Skin epidermis (tissue), 12 donors: Measurements from ENCODE around the gene ZSCAN5A.
"Not testable (repeated sequence)": the region's sequence is repeated elsewhere in the genome, so short reads cannot be mapped to it uniquely, and the experiment has no call there.

ENCODE experiments used
- H3K27ac ChIP-seq, 21 experiments: fragments of 200-600 bp; sonication (generic) in 11 of 21; one replicate each; pipeline ENCODE4 v1.5.0; 2020; ENCODE audit warnings: mild to moderate bottlenecking in 3 of 21, inconsistent platforms in 2 of 21, moderate library complexity in 2 of 21
- H3K4me3 ChIP-seq, 7 experiments: fragments of 200-600 bp; sonication (generic) in 2 of 7; one replicate each; pipeline ENCODE4 v1.5.0; 2020; ENCODE audit warnings: inconsistent platforms in 2 of 7, mild to moderate bottlenecking in 2 of 7, moderate library complexity in 1 of 7

ZSCAN5A gene

DNA sequence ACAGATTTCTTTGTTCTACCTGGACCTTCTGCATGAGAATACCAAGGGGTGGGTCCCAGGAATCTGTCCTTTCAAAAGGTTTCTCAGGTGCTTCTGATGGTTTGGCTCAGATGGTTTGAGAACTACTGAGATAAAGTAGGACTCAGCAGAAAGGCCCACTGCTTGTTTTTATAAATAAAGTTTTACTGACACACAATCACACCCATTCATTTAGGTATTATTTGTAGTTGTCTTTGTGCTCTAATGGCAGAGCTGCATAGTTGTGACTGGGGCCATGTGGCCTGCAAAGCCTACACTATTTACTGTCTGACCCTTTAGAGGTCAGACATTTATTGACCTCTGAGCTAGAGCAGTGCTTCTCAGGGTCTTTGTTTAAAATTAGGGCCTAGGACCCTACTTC, 24.5 kb downstream of the ZSCAN5A start:
- no peak overlapping the region for H3K27ac ChIP-seq
- H3K4me3 ChIP-seq = no peak overlapping the region

DNA sequence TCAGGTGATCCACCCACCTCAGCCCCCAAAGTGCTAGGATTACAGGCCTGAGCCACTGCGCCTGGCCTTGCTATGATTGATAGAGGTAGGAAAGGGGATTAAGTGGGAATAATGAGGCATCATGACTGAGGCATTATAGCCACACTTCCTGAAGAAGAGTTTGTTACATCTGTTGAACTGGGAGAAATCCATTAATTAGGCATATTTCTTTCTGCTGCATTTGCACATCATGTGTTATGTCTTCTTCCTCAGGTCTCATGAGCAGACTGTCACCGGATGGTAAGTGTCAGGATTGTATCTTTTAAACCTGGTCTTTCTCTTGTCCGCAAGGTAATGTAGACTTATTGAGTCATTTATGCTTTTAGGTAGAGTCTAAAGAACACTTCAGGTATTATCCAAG, 29.9 kb downstream of the ZSCAN5A start:
- Histone ChIP-seq H3K4me3 (no peak overlapping the region), H3K27ac (no peak overlapping the region)

DNA sequence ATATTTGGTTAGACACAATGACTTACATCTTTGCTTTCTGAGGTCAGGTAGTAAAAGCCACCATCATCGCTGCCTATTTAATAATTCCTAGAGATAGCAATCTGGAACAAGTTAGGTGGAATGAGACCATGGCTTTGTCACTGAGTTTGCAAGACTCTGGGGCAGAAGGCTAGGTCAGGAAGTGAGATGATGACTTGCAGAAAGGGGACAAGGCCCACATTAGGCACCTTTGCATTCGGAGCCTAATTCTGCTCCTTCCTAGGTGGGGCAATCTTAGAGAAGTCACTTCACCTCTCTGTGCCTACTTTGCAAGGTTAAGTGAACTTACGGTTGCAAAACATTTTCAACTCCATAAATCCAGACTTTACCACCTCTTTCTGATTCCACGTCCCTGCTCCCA, 31.8 kb downstream of the ZSCAN5A start:
- no peak overlapping the region for H3K4me3 ChIP-seq

DNA sequence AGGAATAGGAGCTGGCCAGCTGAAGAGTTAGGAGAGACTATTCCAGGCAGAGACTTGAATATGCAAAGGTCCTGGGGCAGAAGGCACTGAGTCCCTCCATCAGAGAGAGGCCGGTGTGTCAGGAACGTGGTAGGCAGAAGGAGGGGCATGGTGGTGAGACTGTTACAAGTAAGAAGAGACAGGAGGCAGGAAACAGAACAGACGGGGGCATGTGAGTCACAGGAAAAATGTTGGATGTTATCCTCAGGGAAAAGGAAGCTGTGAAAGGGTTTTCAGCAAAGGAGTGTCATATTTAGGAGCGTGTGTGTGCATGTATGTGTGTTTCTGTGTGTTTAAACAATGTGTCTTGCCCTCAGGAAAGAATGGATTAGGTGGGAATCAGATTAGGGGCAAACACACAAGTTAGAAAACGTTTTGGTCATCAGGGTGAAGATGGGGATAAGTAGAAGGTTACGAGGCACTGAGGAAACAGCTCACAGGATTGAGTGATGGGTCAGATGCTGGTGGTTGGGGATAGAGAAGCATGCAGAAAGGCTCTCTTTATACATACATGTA, 41.0 kb downstream of the ZSCAN5A start:
- H3K4me3 ChIP-seq = no peak overlapping the region
- H3K27ac ChIP-seq = no peak overlapping the region

More for the DNA sequence above, 31.8 kb downstream of the ZSCAN5A start:
- no peak overlapping the region for H3K27ac ChIP-seq

DNA sequence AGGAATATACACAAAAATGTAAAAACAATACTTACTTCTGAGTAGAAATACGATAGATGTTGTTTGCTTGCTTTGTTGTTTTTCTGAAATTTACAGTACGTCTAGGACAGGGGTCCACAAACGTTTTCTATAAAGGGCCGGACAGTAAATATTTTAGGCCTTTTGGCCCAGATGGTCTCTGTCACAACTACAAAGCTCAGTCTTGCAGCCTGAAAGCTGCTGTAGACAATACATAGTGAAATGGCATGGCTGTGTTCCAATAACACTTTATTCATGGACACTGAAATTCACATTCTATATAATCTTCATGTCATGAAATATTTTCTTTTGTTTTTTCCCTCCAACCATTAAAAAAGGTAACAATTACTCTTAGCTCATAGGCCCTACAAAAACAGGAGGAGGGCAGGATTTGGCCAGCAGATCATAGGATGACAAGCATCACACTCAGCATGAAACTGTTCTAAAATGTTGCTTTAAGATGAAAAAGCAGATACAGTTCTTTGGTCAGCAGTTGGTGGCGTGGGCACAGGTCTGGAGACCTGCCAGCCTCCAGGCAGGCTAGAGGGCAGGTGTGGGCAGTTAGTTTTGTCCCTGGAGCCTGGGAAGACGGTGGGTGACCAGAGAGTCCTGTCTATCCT, 42.4 kb downstream of the ZSCAN5A start, which contains the start of gene EDDM13:
TSS of gene EDDM13 (plus strand) at position 588 of the 638 bp plus-strand sequence. CDS start 87 bp downstream, outside the sequence.
- H3K27ac ChIP-seq = no peak within 1 kb of the TSS
- no peak within 1 kb of the TSS for H3K4me3 ChIP-seq

DNA sequence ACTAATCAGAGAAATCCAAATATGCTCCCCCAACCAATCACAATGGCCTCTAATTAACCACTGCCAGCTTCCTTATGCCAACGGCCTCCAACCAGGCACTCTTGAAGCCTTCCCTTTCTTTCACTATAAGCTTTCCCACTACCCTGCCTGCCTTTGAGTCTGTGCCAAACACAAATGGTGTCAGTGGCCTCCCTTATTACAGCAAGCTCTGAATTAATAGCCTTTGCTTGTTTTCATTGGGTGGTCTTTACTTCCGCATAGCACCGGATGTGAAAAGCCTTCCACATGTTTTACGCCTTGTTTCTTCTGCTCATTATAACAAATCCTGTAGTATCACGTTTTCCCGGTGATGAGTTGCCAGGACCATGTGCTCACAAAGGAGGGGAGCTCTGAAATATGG, 43.5 kb downstream of the ZSCAN5A start:
- no peak overlapping the region for H3K4me3 ChIP-seq
- H3K27ac ChIP-seq = no peak overlapping the region

DNA sequence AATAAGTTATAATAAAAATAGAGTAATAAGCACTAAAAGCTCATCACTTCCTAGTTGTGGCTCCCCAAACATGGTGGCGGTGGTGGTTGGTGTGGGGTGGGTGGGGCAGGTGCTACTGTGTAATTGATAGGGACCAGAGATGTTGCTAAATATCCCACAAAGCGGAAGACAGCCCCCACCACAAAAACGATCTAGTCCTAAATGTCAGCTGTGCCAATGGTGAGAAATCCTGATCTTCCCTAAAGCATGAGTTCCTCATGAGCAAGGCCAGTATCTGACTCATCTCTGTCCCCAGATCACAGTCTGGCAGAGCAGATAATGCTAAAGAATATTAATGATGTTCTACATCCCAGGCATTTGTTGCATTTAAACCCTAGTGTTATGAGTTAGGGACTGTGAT, 44.0 kb downstream of the ZSCAN5A start:
- H3K27ac ChIP-seq = no peak overlapping the region
- no peak overlapping the region for H3K4me3 ChIP-seq

DNA sequence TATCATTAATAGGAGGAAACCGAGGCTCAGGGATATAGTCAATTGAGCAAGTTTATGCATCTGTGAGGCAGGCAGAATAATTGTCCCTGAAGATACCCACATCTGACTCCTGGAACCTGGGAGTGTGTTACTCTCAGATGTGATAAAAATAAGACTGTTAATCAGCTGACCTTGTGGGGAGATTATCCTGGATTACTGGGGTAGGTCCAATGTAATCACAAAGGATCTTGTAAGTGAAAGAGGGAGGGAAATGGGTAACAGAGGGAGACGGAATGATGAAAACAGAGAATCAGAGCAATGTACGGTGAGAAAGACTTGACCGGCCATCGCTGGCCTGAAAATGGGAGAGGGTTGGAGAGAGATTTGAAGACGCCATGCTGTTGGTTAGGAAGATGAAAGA, 45.3 kb downstream of the ZSCAN5A start:
- no peak overlapping the region for H3K4me3 ChIP-seq
- H3K27ac ChIP-seq = no peak overlapping the region

DNA sequence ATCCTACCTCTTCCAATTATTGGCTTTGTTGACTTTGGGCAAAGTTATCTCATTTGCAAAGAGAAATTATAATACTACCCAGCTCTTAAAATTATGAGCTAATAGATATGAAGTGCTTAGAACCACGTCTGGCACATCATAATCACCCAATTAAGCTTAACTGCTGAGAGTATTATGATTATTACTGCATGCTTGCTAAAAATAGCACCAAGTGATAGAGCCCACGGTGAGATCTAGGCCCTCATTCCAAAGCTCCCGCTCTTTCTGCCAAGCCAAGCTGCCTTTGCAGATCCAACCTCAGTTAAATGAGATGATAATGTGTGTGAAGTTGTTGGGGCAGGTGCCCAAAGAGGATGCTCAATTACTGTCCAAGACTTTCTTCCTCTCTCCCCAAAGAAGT, 48.6 kb downstream of the ZSCAN5A start:
- H3K27ac ChIP-seq = no peak overlapping the region

DNA sequence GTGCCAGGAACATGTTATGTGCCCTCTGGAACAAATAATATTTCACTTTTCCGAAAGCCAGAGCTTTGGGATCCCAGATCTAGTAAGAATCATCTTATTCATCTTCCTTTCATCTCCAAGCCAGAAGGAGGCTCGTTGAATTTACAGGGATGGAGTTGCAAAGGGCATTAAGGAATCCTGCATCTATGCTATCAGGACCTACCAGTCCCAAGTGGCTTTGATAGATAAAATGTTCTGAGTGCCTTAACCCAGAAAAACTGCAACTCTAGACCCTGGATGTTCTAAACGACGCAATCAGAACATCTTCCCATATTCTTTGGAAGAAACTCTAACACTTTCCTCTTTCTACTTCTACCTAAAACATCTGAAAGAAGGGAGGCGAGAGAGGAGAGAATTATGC, 51.3 kb downstream of the ZSCAN5A start:
- Histone ChIP-seq H3K4me3 (no peak overlapping the region), H3K27ac (no peak overlapping the region)

More for the DNA sequence above, 48.6 kb downstream of the ZSCAN5A start:
- no peak overlapping the region for H3K4me3 ChIP-seq

DNA sequence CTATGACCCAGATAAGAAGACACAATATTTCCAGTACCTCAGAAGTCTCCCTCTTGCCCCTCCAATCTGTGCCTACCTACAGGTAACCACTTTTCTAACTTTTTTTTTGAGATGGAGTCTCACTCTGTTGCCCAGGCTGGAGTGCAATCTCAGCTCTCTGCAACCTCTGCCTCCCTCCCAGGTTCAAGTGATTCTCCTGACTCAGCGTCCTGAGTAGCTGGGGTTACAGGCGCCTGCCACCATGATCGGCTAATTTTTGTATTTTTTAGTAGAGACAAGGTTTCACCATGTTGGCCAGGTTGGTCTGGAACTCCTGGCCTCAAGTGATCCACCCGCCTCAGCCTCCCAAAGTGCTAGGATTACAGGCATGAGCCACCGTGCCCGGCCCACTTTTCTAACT, 52.7 kb downstream of the ZSCAN5A start:
- H3K27ac ChIP-seq, H3K4me3 ChIP-seq: not testable (repeated sequence)

DNA sequence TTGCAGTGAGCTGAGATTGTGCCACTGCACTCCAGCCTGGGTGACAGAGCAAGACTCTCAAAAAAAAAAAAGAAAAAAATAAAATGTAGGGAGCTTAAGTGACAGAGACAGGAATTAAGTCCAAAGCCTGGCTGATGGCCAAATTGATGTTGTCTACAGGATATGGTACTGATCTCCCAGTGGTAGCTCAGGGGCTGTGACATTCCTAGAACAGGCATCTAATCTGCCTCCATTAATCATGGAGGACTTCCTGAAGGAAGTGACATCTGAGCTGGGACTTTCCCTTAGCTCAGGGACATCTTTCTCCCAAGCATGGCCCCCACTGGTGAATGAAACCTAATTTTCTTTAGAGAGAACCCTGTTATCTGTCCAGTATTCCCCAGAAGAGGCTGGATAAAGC, 53.5 kb downstream of the ZSCAN5A start:
- H3K4me3 ChIP-seq = no peak overlapping the region

DNA sequence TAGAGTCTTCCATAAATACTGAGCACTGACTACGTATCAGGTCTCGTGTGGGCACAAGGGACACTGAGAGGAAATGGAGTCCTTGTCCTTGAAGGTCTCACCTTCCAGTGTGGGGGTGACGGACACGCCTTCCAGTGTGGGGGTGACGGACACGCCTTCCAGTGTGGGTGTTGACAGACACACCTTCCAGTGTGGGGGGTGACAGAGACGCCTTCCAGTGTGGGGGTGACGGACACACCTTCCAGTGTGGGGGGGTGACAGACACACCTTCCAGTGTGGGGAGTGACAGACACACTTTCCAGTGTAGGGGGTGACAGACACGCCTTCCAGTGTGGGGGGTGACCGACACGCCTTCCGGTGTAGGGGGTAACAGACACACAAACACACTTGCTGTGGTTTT, 56.4 kb downstream of the ZSCAN5A start:
- H3K4me3 ChIP-seq = no peak overlapping the region
- H3K27ac ChIP-seq = no peak overlapping the region

More for the DNA sequence above, 53.5 kb downstream of the ZSCAN5A start:
- H3K27ac ChIP-seq = no peak overlapping the region

DNA sequence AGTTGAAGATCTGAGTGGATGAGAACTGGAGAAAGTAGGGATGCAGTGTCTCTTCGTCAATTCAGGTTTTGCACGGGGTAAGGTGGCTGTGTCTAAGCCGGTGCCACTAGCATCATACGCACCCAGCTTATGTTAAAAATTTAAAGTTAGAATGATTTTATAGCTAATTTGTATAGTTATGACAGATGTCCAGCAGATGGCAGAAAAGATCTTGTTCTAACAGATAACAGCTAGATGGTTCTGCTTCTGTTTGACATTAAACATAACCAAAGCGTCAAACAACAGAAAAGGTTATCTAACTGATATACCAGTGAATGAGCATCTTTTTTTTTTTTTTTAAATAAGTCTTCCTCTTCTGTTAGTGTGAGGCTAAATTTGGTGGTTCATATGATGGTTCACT, 60.9 kb downstream of the ZSCAN5A start:
- Histone ChIP-seq H3K27ac (no peak overlapping the region), H3K4me3 (no peak overlapping the region)

DNA sequence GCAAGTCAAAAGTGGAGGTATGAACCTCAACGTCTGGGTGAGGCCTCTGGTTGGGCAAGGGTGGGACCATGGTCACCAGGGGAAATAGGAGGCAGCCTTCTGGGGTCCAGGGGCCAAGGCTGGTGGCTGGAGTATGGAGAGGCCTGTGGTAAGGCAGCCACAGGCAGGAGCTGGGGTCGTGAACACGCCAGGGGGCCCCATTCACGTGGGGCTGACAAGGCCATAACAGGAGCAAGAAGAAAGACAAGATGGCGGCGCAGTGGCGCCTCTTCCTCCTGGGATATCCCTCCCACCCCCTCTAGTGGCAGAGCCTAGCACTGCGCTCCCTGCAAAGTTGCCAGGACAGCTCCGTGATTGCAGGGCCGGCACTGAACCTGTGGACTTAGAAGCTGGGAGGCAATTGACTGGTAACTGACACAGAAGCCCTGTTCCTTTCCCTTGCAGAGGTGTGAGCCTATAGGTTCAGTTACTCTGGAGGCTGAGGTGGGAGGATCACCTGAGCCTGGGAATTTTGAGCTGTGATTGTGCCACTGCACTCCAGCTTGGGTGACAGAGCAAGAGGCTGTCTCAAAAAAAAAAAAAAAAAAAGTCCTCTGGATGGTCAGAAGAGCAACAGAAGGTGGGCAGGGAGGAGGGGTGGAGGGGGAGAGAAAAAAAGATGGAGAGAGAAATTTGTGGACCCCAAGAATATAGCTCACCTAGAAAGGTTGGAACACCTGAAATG, 61.8 kb downstream of the ZSCAN5A start:
- no peak overlapping the region for H3K4me3 ChIP-seq

DNA sequence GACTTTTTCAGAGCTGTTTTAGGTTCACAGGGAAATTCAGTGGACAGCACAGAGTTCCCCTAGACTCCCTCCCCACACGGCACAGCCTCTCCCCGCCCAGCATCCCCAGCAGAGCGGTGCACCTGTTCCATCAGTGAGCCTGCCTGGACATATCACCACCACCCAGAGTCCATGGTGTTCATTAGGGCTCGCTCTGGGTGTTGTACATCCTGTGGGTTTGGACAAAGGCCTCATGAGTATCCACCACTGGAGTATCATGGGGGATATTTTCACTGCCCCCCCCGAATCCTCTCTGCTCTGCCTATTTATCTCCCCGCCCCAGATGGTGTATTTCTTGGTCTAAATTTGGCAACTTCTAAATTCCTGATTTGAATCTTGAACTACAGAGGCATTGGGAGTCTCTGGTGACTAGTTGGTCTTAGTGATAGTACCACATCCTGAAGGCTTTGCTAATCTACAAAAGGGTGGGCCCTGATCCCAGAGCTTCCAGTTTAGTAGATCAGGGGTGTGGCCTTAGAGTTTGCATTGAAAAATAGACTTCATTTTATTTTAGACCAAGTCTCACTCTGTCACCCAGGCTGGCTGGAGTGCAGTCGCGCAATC, 65.8 kb downstream of the ZSCAN5A start:
- H3K27ac ChIP-seq, H3K4me3 ChIP-seq: not testable (repeated sequence)

More for the DNA sequence above, 61.8 kb downstream of the ZSCAN5A start:
- H3K27ac ChIP-seq = no peak overlapping the region

DNA sequence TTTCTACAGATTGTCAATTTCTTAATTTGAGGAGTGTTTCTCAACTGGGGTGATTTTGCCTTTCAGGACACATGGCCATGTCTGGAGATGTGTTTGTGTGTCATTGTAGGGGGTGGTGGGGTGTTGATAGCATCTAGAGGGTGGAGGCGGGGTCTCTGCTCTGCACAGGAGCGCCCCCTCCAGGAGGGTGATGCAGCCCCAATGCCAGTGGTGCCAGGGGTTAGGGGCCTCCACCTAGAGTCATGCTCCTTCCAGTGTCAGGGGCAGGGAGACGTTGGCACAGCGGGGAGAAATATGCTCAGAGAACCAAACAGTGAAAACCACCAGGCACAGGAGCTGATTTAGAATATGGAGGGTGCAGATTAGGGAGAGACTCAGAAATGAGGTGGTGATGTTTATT, 68.9 kb downstream of the ZSCAN5A start:
- H3K27ac ChIP-seq = not testable (repeated sequence)

DNA sequence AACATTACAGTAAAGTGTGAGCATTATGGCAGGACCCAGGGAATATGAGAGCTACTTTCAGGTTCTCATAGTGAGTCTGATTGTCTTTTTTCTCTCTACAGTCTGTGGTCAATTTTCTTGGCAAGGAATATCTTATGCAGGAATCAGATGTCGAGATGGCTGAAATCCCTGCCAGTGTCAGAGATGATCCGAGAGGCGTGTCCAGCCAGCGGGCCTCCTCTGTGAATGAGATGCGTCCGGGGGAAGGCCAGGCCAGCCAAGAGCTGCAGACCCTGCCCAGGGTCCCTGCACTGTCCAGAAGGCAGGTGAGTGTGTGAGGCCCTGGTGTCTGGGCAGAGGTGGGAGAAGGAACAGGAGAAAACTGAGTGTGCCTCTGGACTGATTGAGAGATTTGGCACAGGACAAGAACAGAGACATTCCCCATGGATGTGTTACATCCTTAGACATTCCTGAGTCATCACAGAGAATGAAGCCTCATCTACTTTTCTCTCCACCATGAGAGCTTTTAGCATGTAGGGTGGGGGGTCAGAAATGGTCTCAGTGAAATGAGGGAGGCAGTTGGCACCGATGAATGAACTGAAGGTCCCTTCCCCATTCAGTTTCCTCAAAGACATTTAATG, 69.4 kb downstream of the ZSCAN5A start:
- Histone ChIP-seq H3K4me3 (no peak overlapping the region), H3K27ac (no peak overlapping the region)

More for the DNA sequence above, 68.9 kb downstream of the ZSCAN5A start:
- not testable (repeated sequence) for H3K4me3 ChIP-seq

DNA sequence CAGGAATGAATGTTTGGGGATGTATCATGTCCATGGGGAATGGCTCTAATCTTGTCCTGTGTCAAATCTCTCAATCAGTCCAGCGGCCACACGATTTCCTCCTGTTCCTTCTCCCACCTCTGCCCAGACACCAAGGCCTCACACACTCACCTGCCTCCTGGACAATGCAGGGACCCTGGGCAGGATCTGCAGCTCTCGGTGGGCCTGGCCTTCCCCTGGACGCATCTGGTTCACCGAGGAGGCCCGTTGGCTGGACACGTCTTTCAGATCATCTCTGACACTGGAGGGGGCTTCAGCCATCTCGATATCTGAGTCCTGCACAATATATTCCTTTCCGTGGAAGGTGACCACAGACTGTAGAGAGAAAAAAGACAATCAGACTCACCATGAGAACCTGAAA, 91.2 kb downstream of the ZSCAN5A start:
- no peak overlapping the region for H3K4me3 ChIP-seq

DNA sequence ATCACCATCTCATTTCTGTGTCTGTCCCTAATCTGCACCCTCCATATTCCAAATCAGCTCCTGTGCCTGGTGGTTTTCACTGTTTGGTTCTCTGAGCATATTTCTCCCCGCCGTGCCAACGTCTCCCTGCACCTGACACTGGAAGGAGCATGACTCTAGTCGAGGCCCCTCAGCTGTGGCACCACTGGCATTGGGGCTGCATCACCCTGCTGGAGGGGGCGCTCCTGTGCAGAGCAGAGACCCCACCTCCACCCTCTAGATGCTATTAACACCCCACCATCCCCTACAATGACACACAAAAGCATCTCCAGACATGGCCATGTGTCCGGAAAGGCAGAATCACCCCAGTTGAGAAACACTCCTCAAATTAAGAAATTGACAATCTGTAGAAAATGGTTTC, 91.7 kb downstream of the ZSCAN5A start:
- no peak overlapping the region for H3K4me3 ChIP-seq
- no peak overlapping the region for H3K27ac ChIP-seq

More for the DNA sequence above, 91.2 kb downstream of the ZSCAN5A start:
- H3K27ac ChIP-seq = no peak overlapping the region
